B cell (primary cell): ENCODE measurements around the gene TAS2R8. TPM values are rescaled to one million over a fixed set of nuclear protein-coding genes. Genes with fewer than 3 reads are reported as not detected.

Experiments used
- ATAC-seq: fragments of 200-7000 bp; cut with Tn5 transposase; one replicate; pipeline ENCODE4 v1.10.0; 2021; ENCODE audit warnings: low read depth, mild to moderate bottlenecking, moderate number of reproducible peaks, moderate library complexity
- CTCF ChIA-PET: fragments of 350-600 bp; sonication (Branson Sonifier 250); formaldehyde crosslinking; loops from one replicate; lab custom pipeline; 2021; ENCODE audit warnings: antibody characterized with exemption, inconsistent platforms; lab: Charles Lee
- POLR2A ChIA-PET: fragments of 350-600 bp; sonication (Branson Sonifier 250); formaldehyde crosslinking; loops from one replicate; lab custom pipeline; 2021; ENCODE audit warnings: antibody characterized with exemption; lab: Charles Lee
- DNase-seq: peaks from one replicate; pipeline ENCODE4 v3.0.0; 2013
- H2AFZ ChIP-seq: 2 replicates; pipeline ENCODE4 v1.6.1; 2012; ENCODE audit warnings: mild to moderate bottlenecking, low read depth, low read length; ENCODE audit not compliant: insufficient read depth, poor library complexity, severe bottlenecking
- H3K27ac ChIP-seq, 2 donors: 1 replicate in 1 of 2; 2 replicates in 1 of 2; pipeline ENCODE4 v1.5.1; 2012 to 2013; ENCODE audit warnings: low read length in 2 of 2, mild to moderate bottlenecking in 2 of 2, moderate library complexity in 1 of 2
- H3K27me3 ChIP-seq, 4 experiments: fragments of 200-600 bp in 1 of 4; sonication (generic) in 1 of 4; replicated peaks in 1 of 4; 1 replicate in 2 of 4; 2 replicates in 2 of 4; pipeline versions ENCODE4 v1.6.1 to v1.7.0; 2013 to 2016; ENCODE audit warnings: low read length in 3 of 4, mild to moderate bottlenecking in 2 of 4, mixed read lengths in 1 of 4, moderate library complexity in 1 of 4; ENCODE audit not compliant: insufficient read depth in 4 of 4, control insufficient read depth in 3 of 4; ENCODE audit errors: control extremely low read depth in 1 of 4
- H3K36me3 ChIP-seq, 2 experiments: replicated peaks in 1 of 2; 1 replicate in 1 of 2; 2 replicates in 1 of 2; pipeline versions ENCODE4 v1.6.1 to v1.7.1; 2013; ENCODE audit warnings: low read length in 1 of 2; ENCODE audit not compliant: insufficient read depth in 2 of 2, control insufficient read depth in 1 of 2; ENCODE audit errors: control extremely low read depth in 1 of 2, extremely low read depth in 1 of 2
- H3K4me1 ChIP-seq, 2 donors: fragments of 200-600 bp in 1 of 2; sonication (generic) in 1 of 2; 1 replicate in 1 of 2; 2 replicates in 1 of 2; pipeline versions ENCODE4 v1.5.1 to v1.6.1; 2013 to 2017; ENCODE audit warnings: low read length in 2 of 2; ENCODE audit not compliant: control insufficient read depth in 2 of 2, insufficient read depth in 2 of 2
- H3K4me2 ChIP-seq: replicated peaks from 2 replicates; pipeline ENCODE3; 2012; ENCODE audit warnings: mild to moderate bottlenecking, low read depth, low read length; ENCODE audit not compliant: poor library complexity, severe bottlenecking
- H3K4me3 ChIP-seq, 5 experiments: fragments of 200-600 bp in 1 of 5; sonication (generic) in 1 of 5; 1 replicate in 3 of 5; 2 replicates in 2 of 5; pipeline versions ENCODE4 v1.5.1 to v1.7.0; 2011 to 2016; ENCODE audit warnings: low read length in 4 of 5, mild to moderate bottlenecking in 4 of 5, low read depth in 2 of 5, control low read depth in 1 of 5, moderate library complexity in 1 of 5; ENCODE audit not compliant: insufficient read depth in 1 of 5; ENCODE audit errors: control extremely low read depth in 1 of 5, extremely low read depth in 1 of 5
- H3K79me2 ChIP-seq: fragments of 200-600 bp; sonication (generic); one replicate; pipeline ENCODE4 v1.6.0; 2016; ENCODE audit warnings: low read length; ENCODE audit not compliant: control insufficient read depth, insufficient read depth
- H3K9ac ChIP-seq: fragments of 200-600 bp; sonication (generic); 2 replicates; pipeline ENCODE4 v1.6.1; 2017; ENCODE audit warnings: mild to moderate bottlenecking, low read length, moderate library complexity
- H3K9me3 ChIP-seq, 3 donors: one replicate each; pipeline versions ENCODE4 v1.6.1 to v1.7.1; 2013; ENCODE audit warnings: low read length in 2 of 3; ENCODE audit not compliant: control insufficient read depth in 2 of 3, insufficient read depth in 1 of 3; ENCODE audit errors: control extremely low read depth in 1 of 3
- H4K20me1 ChIP-seq: 2 replicates; pipeline ENCODE4 v1.6.0; 2012; ENCODE audit warnings: mild to moderate bottlenecking, low read length; ENCODE audit not compliant: insufficient read depth, control insufficient read depth, poor library complexity, severe bottlenecking
- H3K27ac Mint-ChIP-seq: one replicate; pipeline ENCODE4 v1.8.0; 2021; ENCODE audit warnings: mixed read lengths
- H3K27me3 Mint-ChIP-seq: one replicate; pipeline ENCODE4 v1.8.0; 2021; ENCODE audit warnings: mixed read lengths
- H3K4me1 Mint-ChIP-seq: one replicate; pipeline ENCODE4 v1.8.0; 2021; ENCODE audit warnings: mixed read lengths
- H3K4me3 Mint-ChIP-seq: one replicate; pipeline ENCODE4 v1.8.0; 2021; ENCODE audit warnings: mixed read lengths
- H3K9me3 Mint-ChIP-seq: one replicate; pipeline ENCODE4 v1.8.0; 2022; ENCODE audit warnings: mixed read lengths; ENCODE audit not compliant: insufficient read depth
- CTCF ChIP-seq: fragments of 200-600 bp; IDR thresholded peaks from one replicate; pipeline ENCODE4 v1.8.0; 2022; ENCODE audit warnings: antibody characterized with exemption, mild to moderate bottlenecking
- EZH2 ChIP-seq: IDR thresholded peaks from 2 replicates; pipeline ENCODE4 v1.6.1; 2012; ENCODE audit warnings: borderline replicate concordance, low read depth, mild to moderate bottlenecking, moderate library complexity, low read length; ENCODE audit not compliant: insufficient read depth, poor library complexity, severe bottlenecking
- WGBS: methylation state at CpG from one replicate; pipeline ENCODE4 v1.1.5; 2013; ENCODE audit warnings: missing lambda C conversion rate; ENCODE audit not compliant: insufficient coverage; 5-methylcytosine and 5-hydroxymethylcytosine counted together
- intact Hi-C: fragments of 100-400 bp; cut with micrococcal nuclease; formaldehyde crosslinking; loops from one replicate; pipeline ENCODE4 v1.10.0; 2022
- polyA plus RNA-seq: library from polyadenylated mRNA; depleted of rRNA; stranded (reverse); fragments of >200 nt; gene quantifications from 2 replicates; pipeline ENCODE4 v1.2.3, GENCODE V29; 2012
- total RNA-seq, 2 donors: library from RNA; stranded (reverse); fragments of 120-200 nt in 1 of 2; gene quantifications; 1 replicate in 1 of 2; 2 replicates in 1 of 2; pipeline versions ENCODE4 v1.2.3 to v1.2.4, GENCODE V29; 2013 to 2022

The TAS2R8 gene
- total and polyA plus RNA-seq, 2 donors (not counting 1 experiment from before 2014, with no cell fraction given) = not detected

GRCh38 chr12:10849425-10849878 lies 42.4 kb upstream of the TAS2R8 start, which contains the start of gene PRR4:
Gene PRR4, minus strand, starts transcription at chr12:10849475. Its CDS starts 38 bp downstream, at chr12:10849437.
- Histone ChIP-seq H3K4me1 (no peaks in the 10 kb centered on the region), H3K4me2 (no peak within 1 kb of the TSS), H3K27ac (no peak within 1 kb of the TSS), H3K9ac (no peak within 1 kb of the TSS), H3K36me3 (peaks cover 0 to 4% of the 10 kb centered on the region in 2 experiments), H4K20me1 (no peaks in the 10 kb centered on the region), H3K9me3 (no peaks in the 10 kb centered on the region), H3K79me2 (no peaks in the 10 kb centered on the region), H2AFZ (no peak within 1 kb of the TSS), H3K27me3 (no peaks in the 10 kb centered on the region), H3K4me3 (no peak within 1 kb of the TSS)
- Mint-ChIP-seq H3K27me3 (no peaks in the 10 kb centered on the region), H3K9me3 (no peaks in the 10 kb centered on the region), H3K4me3 (no peak within 1 kb of the TSS), H3K4me1 (no peaks in the 10 kb centered on the region), H3K27ac (no peak within 1 kb of the TSS)
- POLR2A ChIA-PET = no interaction called here
- intact Hi-C loops = no loop called here
- ATAC-seq (no peak), DNase-seq (no peak)
- 100% methylated on average over 1 of the region's 4 CpGs for WGBS
- TF ChIP-seq EZH2 = no peak
- TF ChIP-seq CTCF = no peak
- CTCF ChIA-PET = no interaction called here

GRCh38 chr12:10847744-10848143 lies 40.7 kb upstream of the TAS2R8 start:
- Mint-ChIP-seq H3K9me3 (no peaks in the 10 kb centered on the region), H3K27ac (no peak overlapping the region), H3K4me3 (no peak overlapping the region), H3K27me3 (no peaks in the 10 kb centered on the region), H3K4me1 (no peaks in the 10 kb centered on the region)
- ChIA-PET CTCF (no interaction called here), POLR2A (no interaction called here)
- peaks cover 0 to 4% of the 10 kb centered on the region in 2 experiments for H3K36me3 ChIP-seq
- no peaks in the 10 kb centered on the region for H4K20me1 ChIP-seq
- H3K79me2 ChIP-seq = no peaks in the 10 kb centered on the region
- H3K27me3 ChIP-seq = no peaks in the 10 kb centered on the region
- ATAC-seq (no peak), DNase-seq (no peak)
- no peak overlapping the region for H3K9ac ChIP-seq
- H3K4me1 ChIP-seq = no peaks in the 10 kb centered on the region
- WGBS = no CpG with 5 or more reads among the region's 2 CpGs
- H3K27ac ChIP-seq = no peak overlapping the region
- H3K9me3 ChIP-seq = no peaks in the 10 kb centered on the region
- no peak overlapping the region for H2AFZ ChIP-seq
- intact Hi-C loops = no loop called here
- H3K4me3 ChIP-seq = no peak overlapping the region
- no peak overlapping the region for H3K4me2 ChIP-seq
- no peak for TF ChIP-seq CTCF
- no peak for TF ChIP-seq EZH2
